SK-N-MC (cell line): ENCODE data around the gene NXPE2.
"Not testable (repeated sequence)": the region's sequence is repeated elsewhere in the genome, so short reads cannot be mapped to it uniquely, and the experiment has no call there.

Experiments used
- DNase-seq: peaks from one replicate; pipeline ENCODE4 v3.0.0-alpha.2; 2011; ENCODE audit warnings: low read depth, low spot score
- H3K27ac ChIP-seq: fragments of 200-600 bp; sonication (generic); 2 replicates; pipeline ENCODE4 v1.5.1; 2016; ENCODE audit warnings: mixed run types
- H3K36me3 ChIP-seq: fragments of 200-600 bp; sonication (generic); 2 replicates; pipeline ENCODE4 v1.6.1; 2017; ENCODE audit warnings: antibody characterized with exemption, low read length, mixed read lengths; ENCODE audit not compliant: insufficient read depth
- H3K4me3 ChIP-seq: fragments of 200-600 bp; sonication (generic); 2 replicates; pipeline ENCODE4 v1.5.1; 2016
- H3K9ac ChIP-seq: fragments of 200-600 bp; sonication (generic); 2 replicates; pipeline ENCODE4 v1.8.0; 2017; ENCODE audit warnings: mixed run types, mixed read lengths; ENCODE audit not compliant: insufficient read length
- H3K9me3 ChIP-seq: fragments of 200-600 bp; sonication (generic); 2 replicates; pipeline ENCODE4 v1.6.1; 2017; ENCODE audit warnings: low read depth, mild to moderate bottlenecking, antibody characterized with exemption, low read length, moderate library complexity, mixed read lengths
- EZH2 ChIP-seq: fragments of 200-600 bp; sonication (generic); IDR thresholded peaks from one replicate; pipeline ENCODE4 v1.6.1; 2017; ENCODE audit warnings: antibody characterized with exemption
- FOXP2 ChIP-seq: optimal IDR thresholded peaks from 2 replicates; pipeline ENCODE3; 2011; ENCODE audit warnings: mild to moderate bottlenecking, moderate library complexity; ENCODE audit not compliant: insufficient read depth; ENCODE audit errors: extremely low read length, control extremely low read depth
- POLR2AphosphoS5 ChIP-seq: IDR thresholded peaks from 2 replicates; pipeline ENCODE4 v1.6.1; 2012; ENCODE audit warnings: mild to moderate bottlenecking, low read depth, low read length, borderline replicate concordance

Gene NXPE2

DNA sequence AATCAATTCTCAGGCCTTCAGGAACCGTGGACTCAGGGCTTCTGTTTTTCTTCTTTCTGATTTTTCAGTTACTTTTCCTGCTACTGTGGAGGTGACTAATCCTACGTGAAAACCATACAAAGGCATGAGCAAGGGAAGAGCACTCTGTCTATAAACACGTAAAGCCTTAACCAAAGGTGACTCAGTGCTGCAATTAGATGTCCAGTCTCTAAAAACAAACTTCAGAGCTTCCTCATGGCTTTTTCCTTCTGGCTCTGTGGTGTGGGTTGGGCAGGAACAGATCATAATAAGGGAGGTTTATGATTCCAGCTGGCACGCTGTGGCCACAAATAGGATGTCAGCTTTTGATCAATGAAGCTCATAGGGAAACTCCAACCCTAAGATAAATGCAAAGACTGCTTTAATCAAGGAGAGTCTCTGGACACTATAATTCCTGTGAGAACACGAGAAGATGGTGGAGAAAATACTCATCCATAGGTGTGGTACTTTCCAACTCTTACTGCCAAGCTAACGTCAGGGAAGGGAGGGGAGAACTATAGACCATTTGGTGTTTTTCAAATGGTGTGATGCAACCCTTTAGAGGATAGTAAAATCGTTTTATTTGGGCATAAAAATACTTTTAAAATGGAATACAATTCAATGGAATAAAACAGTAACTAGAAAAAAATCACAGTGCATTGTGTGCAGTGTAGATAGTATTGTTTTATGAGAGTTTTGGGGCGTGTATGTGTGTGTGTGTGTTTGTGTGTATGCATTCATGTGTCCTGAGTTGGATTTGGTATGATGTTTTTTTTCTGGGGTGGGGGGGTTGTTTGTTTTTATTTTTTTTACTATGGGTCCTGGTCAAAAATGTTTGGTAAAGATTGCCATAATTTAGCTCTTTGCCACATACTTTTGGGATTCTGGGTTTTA is at the start of gene NXPE2:
TSS of gene NXPE2 (plus strand) at position 403 of the 912 bp plus-strand sequence. CDS start at position 452, 49 bp downstream.
- no peak within 1 kb of the TSS for H3K27ac ChIP-seq
- TF ChIP-seq EZH2: no peak
- TF ChIP-seq POLR2AphosphoS5: no peak
- TF ChIP-seq FOXP2: no peak
- no peak within 1 kb of the TSS for H3K4me3 ChIP-seq

GRCh38 chr11:114631445-114631965 is 46.8 kb upstream of the NXPE2 start:
- H3K36me3 ChIP-seq, H3K4me3 ChIP-seq, H3K9me3 ChIP-seq, H3K9ac ChIP-seq, DNase-seq, H3K27ac ChIP-seq: not testable (repeated sequence)

More for the DNA sequence above, at the start of gene NXPE2:
- Histone ChIP-seq H3K9ac (no peak within 1 kb of the TSS), H3K36me3 (no peaks in the 10 kb centered on the region), H3K9me3 (no peaks in the 10 kb centered on the region)
- no peak for DNase-seq

- H3K9ac ChIP-seq, DNase-seq, H3K36me3 ChIP-seq, H3K9me3 ChIP-seq, H3K27ac ChIP-seq, H3K4me3 ChIP-seq: not testable (repeated sequence)
Observed at GRCh38 chr11:114639440-114639839, 38.9 kb upstream of the NXPE2 start.

DNA sequence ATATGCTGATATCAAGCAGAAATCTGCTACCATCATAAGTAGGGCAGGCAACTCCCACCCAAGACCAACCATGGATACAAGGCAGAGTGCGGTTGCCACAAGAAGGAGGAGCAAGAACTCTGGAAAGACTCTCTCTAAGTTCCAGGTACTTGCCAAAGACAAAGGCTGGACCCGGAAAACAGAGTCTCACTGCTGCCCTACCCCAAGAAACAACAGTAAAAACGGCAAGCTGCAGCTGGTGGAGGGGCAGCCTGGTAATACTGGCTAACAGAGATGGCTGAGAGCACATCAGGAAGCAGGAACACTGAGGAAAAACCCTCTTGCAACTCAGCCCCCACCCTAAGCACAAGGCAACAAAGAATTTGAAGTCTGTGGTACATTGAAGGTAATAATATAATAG is 27.7 kb upstream of the NXPE2 start:
- Histone ChIP-seq H3K27ac (no peak overlapping the region), H3K4me3 (no peak overlapping the region), H3K36me3 (no peaks in the 10 kb centered on the region), H3K9me3 (no peaks in the 10 kb centered on the region), H3K9ac (no peak overlapping the region)
- TF ChIP-seq EZH2 (no peak), POLR2AphosphoS5 (no peak)
- no peak for DNase-seq

- DNase-seq: no peak
- Histone ChIP-seq H3K27ac (no peak overlapping the region), H3K9me3 (no peaks in the 10 kb centered on the region), H3K9ac (no peak overlapping the region), H3K36me3 (no peaks in the 10 kb centered on the region), H3K4me3 (no peak overlapping the region)
- TF ChIP-seq POLR2AphosphoS5: no peak
- TF ChIP-seq FOXP2: no peak
- no peak for TF ChIP-seq EZH2
Observed at GRCh38 chr11:114651145-114651718, 27.1 kb upstream of the NXPE2 start.

- no peaks in the 10 kb centered on the region for H3K9me3 ChIP-seq
- H3K4me3 ChIP-seq: no peak overlapping the region
- no peak for DNase-seq
- H3K36me3 ChIP-seq: no peaks in the 10 kb centered on the region
- TF ChIP-seq EZH2 (no peak), POLR2AphosphoS5 (no peak), FOXP2 (no peak)
- no peak overlapping the region for H3K27ac ChIP-seq
- no peak overlapping the region for H3K9ac ChIP-seq
Observed at GRCh38 chr11:114653148-114653547, 25.2 kb upstream of the NXPE2 start.

DNA sequence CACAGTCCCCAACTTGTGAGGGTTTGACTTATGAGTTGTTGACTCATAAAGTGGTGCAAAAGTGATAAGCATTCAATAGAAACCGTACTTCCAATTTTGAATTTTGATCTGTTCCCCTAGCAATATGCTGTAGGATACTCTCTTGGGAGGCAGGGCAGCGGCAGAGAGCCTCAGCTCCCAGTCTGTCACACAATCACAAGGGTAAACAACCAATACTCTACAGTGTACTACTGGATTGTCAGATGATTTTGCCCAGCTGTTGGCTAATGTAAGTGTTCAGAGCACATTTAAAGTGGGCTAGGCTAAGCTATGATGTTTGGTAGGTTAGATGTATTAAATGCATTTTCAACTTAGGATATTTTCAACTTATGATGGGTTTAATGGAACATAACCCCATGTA is 13.7 kb upstream of the NXPE2 start:
- Histone ChIP-seq H3K36me3 (no peaks in the 10 kb centered on the region), H3K9me3 (no peaks in the 10 kb centered on the region), H3K4me3 (no peak overlapping the region), H3K9ac (no peak overlapping the region), H3K27ac (no peak overlapping the region)
- TF ChIP-seq POLR2AphosphoS5 (no peak), EZH2 (no peak), FOXP2 (no peak)
- no peak for DNase-seq

GRCh38 chr11:114666760-114667159 is 11.6 kb upstream of the NXPE2 start:
- Histone ChIP-seq H3K36me3 (no peaks in the 10 kb centered on the region), H3K9ac (no peak overlapping the region)
- TF ChIP-seq EZH2: no peak
- no peak for TF ChIP-seq POLR2AphosphoS5
- no peak for TF ChIP-seq FOXP2

More at GRCh38 chr11:114666760-114667159, 11.6 kb upstream of the NXPE2 start:
- no peak for DNase-seq
- H3K4me3 ChIP-seq: no peak overlapping the region
- H3K27ac ChIP-seq: no peak overlapping the region
- H3K9me3 ChIP-seq: no peaks in the 10 kb centered on the region; the same call in 1 of the 2 replicates
